MM.1S (cell line): Measurements from ENCODE around the gene UBXN6.

Experiments used
- EZH2phosphoT487 ChIP-seq: fragments of 300-600 bp; sonication (generic); IDR thresholded peaks from 2 replicates; pipeline ENCODE4 v1.6.1; 2018; ENCODE audit warnings: antibody characterized with exemption, low read length
- TF ChIP-seq, protein P1 (sequence below): fragments of 300-600 bp; sonication (generic); IDR thresholded peaks from 2 replicates; pipeline ENCODE4 v1.5.1; 2016; ENCODE audit warnings: antibody characterized with exemption, low read length, mixed read lengths

DNA sequence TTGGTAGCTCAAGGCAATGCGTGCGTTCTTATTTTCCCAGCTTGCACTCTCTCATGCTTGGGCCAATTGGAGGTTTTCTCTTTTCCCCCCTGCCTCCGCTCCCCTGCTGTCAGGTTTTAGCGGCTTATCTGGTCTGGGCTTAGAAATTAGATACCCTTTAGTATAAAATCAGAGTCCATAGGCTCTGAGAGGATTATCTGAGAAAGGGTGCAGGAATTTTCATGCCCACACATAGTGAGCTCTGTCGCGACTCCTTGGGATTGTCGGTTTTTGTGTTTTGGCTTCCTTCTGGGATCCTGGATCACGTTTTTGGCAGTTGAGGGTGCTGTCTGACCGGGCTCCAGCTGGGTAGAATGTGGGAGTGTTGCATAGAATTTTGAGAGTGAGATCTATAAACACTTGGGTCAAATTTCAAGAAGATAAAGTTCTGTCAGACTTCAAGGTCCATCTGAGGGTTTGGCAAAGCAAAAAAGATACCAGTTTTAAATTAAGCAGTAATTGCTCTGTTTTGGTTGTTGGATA, 42.7 kb downstream of the UBXN6 start:
- no peak for TF ChIP-seq EZH2phosphoT487
- TF ChIP-seq, protein P1, sequence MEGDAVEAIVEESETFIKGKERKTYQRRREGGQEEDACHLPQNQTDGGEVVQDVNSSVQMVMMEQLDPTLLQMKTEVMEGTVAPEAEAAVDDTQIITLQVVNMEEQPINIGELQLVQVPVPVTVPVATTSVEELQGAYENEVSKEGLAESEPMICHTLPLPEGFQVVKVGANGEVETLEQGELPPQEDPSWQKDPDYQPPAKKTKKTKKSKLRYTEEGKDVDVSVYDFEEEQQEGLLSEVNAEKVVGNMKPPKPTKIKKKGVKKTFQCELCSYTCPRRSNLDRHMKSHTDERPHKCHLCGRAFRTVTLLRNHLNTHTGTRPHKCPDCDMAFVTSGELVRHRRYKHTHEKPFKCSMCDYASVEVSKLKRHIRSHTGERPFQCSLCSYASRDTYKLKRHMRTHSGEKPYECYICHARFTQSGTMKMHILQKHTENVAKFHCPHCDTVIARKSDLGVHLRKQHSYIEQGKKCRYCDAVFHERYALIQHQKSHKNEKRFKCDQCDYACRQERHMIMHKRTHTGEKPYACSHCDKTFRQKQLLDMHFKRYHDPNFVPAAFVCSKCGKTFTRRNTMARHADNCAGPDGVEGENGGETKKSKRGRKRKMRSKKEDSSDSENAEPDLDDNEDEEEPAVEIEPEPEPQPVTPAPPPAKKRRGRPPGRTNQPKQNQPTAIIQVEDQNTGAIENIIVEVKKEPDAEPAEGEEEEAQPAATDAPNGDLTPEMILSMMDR, result no peak
